PC-3 (cell line): Measurements from ENCODE around the gene MIPEP. TPM values are rescaled to one million over a fixed set of nuclear protein-coding genes. Genes with fewer than 3 reads are reported as not detected.

Experiments used
- ATAC-seq: fragments of 200-7000 bp; cut with Tn5 transposase; 2 replicates; pipeline ENCODE4 v1.9.1; 2020; ENCODE audit warnings: mild to moderate bottlenecking, moderate library complexity
- BruUV-seq: library from RNA; stranded (reverse); fragments of 400-500 nt; replicated peaks from 2 replicates; lab custom pipeline; 2021; lab: Mats Ljungman, UMichigan
- CTCF ChIA-PET: fragments of 300-600 bp; sonication (Branson Sonifier 250); formaldehyde crosslinking; loops from one replicate; lab custom pipeline; 2022; ENCODE audit warnings: antibody characterized with exemption; lab: Charles Lee
- POLR2A ChIA-PET: fragments of 300-600 bp; sonication (Branson Sonifier 250); formaldehyde crosslinking; loops from one replicate; lab custom pipeline; 2022; ENCODE audit warnings: antibody characterized with exemption; ENCODE audit not compliant: unreplicated experiment; lab: Charles Lee
- DNase-seq: peaks from one replicate; pipeline ENCODE4 v3.0.0-alpha.2; 2015
- H2AFZ ChIP-seq: fragments of 300-600 bp; sonication (generic); 2 replicates; pipeline ENCODE4 v1.6.0; 2016; ENCODE audit warnings: antibody characterized with exemption, low read length
- H3F3A ChIP-seq: fragments of 300-600 bp; sonication (generic); one replicate; pipeline ENCODE4 v1.6.0; 2017; ENCODE audit warnings: antibody characterized with exemption, low read length, control low read depth, mild to moderate bottlenecking; ENCODE audit not compliant: unreplicated experiment
- H3K27ac ChIP-seq: fragments of 300-600 bp; sonication (generic); 2 replicates; pipeline ENCODE4 v1.5.1; 2016; ENCODE audit warnings: mild to moderate bottlenecking, low read length
- H3K27me3 ChIP-seq: fragments of 300-600 bp; sonication (generic); 2 replicates; pipeline ENCODE4 v1.6.1; 2016; ENCODE audit warnings: low read length, mixed read lengths
- H3K36me3 ChIP-seq: fragments of 300-600 bp; sonication (generic); 2 replicates; pipeline ENCODE4 v1.6.1; 2016; ENCODE audit warnings: low read depth, mixed run types, low read length, mixed read lengths
- H3K4me1 ChIP-seq: fragments of 300-600 bp; sonication (generic); 2 replicates; pipeline ENCODE4 v1.5.1; 2016; ENCODE audit warnings: low read length; ENCODE audit not compliant: insufficient read depth
- H3K4me2 ChIP-seq: fragments of 300-600 bp; sonication (generic); 2 replicates; pipeline ENCODE4 v1.6.0; 2016; ENCODE audit warnings: low read length
- H3K4me3 ChIP-seq: fragments of 300-600 bp; sonication (generic); 2 replicates; pipeline ENCODE4 v1.5.1; 2016; ENCODE audit warnings: mild to moderate bottlenecking, low read length, mixed read lengths
- H3K79me2 ChIP-seq: fragments of 300-600 bp; sonication (generic); 2 replicates; pipeline ENCODE4 v1.6.1; 2017; ENCODE audit warnings: low read length, mixed read lengths
- H3K9ac ChIP-seq: fragments of 300-600 bp; sonication (generic); 2 replicates; pipeline ENCODE4 v1.6.0; 2016; ENCODE audit warnings: mild to moderate bottlenecking, low read length
- H3K9me2 ChIP-seq: fragments of 300-600 bp; sonication (generic); replicated peaks from 2 replicates; pipeline ENCODE4 v1.6.1; 2016; ENCODE audit warnings: mixed run types, low read length, mixed read lengths
- H3K9me3 ChIP-seq: fragments of 300-600 bp; sonication (generic); 2 replicates; pipeline ENCODE4 v1.6.1; 2016; ENCODE audit warnings: low read length, mixed read lengths
- H4K20me1 ChIP-seq: fragments of 300-600 bp; sonication (generic); 2 replicates; pipeline ENCODE4 v1.6.1; 2016; ENCODE audit warnings: low read length, mixed read lengths
- EZH2 ChIP-seq: fragments of 300-600 bp; sonication (generic); IDR thresholded peaks from one replicate; pipeline ENCODE4 v1.6.1; 2017; ENCODE audit warnings: antibody characterized with exemption, mild to moderate bottlenecking, low read length; ENCODE audit not compliant: unreplicated experiment
- EZH2phosphoT487 ChIP-seq: fragments of 300-600 bp; sonication (generic); IDR thresholded peaks from 2 replicates; pipeline ENCODE4 v1.6.1; 2018; ENCODE audit warnings: mild to moderate bottlenecking, antibody characterized with exemption, low read length, borderline replicate concordance
- intact Hi-C: fragments of 100-400 bp; cut with micrococcal nuclease; formaldehyde crosslinking; loops from 2 replicates; pipeline ENCODE4 v1.9.0; 2023
- total RNA-seq: library from RNA; depleted of rRNA; stranded (reverse); fragments of >200 nt; gene quantifications from 2 replicates; pipeline ENCODE4 v1.2.3, GENCODE V29; 2014
- TF ChIP-seq, protein P1 (sequence below): fragments of 300-600 bp; sonication (generic); conservative IDR thresholded peaks from 2 replicates; pipeline ENCODE4 v1.5.1; 2017; ENCODE audit warnings: antibody characterized with exemption, low read depth, mild to moderate bottlenecking, low read length

Gene MIPEP
- total RNA-seq, 1 experiment from 2014 or later, result 30.5 TPM

DNA sequence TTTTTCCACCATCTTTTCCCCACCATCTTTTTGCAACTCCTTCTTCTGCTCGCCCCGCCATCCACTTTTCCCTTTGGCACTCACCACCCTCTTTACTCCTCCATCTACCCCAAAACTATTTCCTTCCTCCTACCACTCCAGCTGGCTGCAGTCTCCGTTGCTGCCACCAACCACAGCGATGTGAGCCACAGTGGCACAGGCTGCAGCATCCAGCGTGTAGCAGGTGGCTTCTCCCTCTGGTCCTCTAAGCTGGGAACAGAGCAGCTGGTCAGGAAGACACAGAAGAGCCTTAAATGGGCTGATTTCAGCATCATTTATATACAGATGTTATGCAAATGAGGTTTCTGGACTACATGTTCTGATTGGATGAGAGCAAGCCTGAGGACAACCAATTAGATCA is 174.5 kb downstream of the MIPEP start:
- no peak for TF ChIP-seq EZH2phosphoT487
- TF ChIP-seq EZH2, result no peak
- TF ChIP-seq, protein P1, sequence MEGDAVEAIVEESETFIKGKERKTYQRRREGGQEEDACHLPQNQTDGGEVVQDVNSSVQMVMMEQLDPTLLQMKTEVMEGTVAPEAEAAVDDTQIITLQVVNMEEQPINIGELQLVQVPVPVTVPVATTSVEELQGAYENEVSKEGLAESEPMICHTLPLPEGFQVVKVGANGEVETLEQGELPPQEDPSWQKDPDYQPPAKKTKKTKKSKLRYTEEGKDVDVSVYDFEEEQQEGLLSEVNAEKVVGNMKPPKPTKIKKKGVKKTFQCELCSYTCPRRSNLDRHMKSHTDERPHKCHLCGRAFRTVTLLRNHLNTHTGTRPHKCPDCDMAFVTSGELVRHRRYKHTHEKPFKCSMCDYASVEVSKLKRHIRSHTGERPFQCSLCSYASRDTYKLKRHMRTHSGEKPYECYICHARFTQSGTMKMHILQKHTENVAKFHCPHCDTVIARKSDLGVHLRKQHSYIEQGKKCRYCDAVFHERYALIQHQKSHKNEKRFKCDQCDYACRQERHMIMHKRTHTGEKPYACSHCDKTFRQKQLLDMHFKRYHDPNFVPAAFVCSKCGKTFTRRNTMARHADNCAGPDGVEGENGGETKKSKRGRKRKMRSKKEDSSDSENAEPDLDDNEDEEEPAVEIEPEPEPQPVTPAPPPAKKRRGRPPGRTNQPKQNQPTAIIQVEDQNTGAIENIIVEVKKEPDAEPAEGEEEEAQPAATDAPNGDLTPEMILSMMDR, result no peak
- Histone ChIP-seq H3K9me3 (no peaks in the 10 kb centered on the region), H3K27me3 (no peaks in the 10 kb centered on the region), H3K4me3 (peak overlapping the region; percentile 60; the same call in 1 of the 2 replicates), H3K79me2 (no peaks in the 10 kb centered on the region), H3K4me1 (peaks cover 22% of the 10 kb centered on the region), H3K4me2 (peak overlapping the region; percentile 59; the same call in 1 of the 2 replicates), H3K9ac (no peak overlapping the region), H3K27ac (no peak overlapping the region), H2AFZ (no peak overlapping the region), H4K20me1 (no peaks in the 10 kb centered on the region), H3F3A (no peaks in the 10 kb centered on the region), H3K9me2 (no peaks in the 10 kb centered on the region), H3K36me3 (no peaks in the 10 kb centered on the region)
- intact Hi-C loops, result loop anchor here (1.0 to 5.0 kb wide), 4 partner anchors 38 to 248 kb away; no protein-coding TSS in a partner anchor
- ChIA-PET CTCF (interaction anchor here (0.6 to 0.8 kb wide), 2 partner anchors 158 to 175 kb away, joined by 3 to 6 read pairs; no protein-coding TSS in a partner anchor), POLR2A (no interaction called here)
- no TSS peak for BruUV-seq
- DNase-seq (no peak), ATAC-seq (no peak)

DNA sequence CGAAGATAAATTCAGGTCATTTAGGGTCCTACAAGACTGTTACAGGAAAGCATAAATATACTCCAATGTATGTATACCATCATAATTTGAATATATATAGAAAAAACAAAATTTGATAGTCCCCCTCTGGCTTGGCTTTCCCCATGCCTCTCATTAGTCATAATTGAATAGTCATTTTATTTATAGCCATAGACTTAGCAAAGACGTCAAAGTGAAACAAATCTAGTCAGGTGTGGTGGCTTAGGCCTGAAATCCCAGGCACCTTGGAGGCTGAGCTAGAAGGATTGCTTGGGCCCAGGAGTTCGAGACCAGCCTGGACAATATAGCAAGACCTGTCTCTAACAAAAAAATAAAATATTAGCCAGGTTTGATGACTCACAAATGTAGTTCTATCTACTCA is 177.8 kb downstream of the MIPEP start:
- DNase-seq, result no peak
- ChIA-PET CTCF (no interaction called here), POLR2A (no interaction called here)
- H2AFZ ChIP-seq, result no peak overlapping the region
- H3F3A ChIP-seq, result no peaks in the 10 kb centered on the region
- no peaks in the 10 kb centered on the region for H3K9me3 ChIP-seq
- no peak overlapping the region for H3K4me3 ChIP-seq
- no peaks in the 10 kb centered on the region for H4K20me1 ChIP-seq
- H3K9ac ChIP-seq, result no peak overlapping the region
- no peaks in the 10 kb centered on the region for H3K36me3 ChIP-seq
- intact Hi-C loops, result no loop called here
- ATAC-seq, result no peak
- no peaks in the 10 kb centered on the region for H3K27me3 ChIP-seq
- no peak overlapping the region for H3K27ac ChIP-seq
- TF ChIP-seq EZH2 (no peak), EZH2phosphoT487 (no peak)
- TF ChIP-seq, protein P1, result no peak
- H3K4me2 ChIP-seq, result no peak overlapping the region
- peaks cover 8% of the 10 kb centered on the region; the same call in 1 of the 2 replicates for H3K4me1 ChIP-seq
- no peaks in the 10 kb centered on the region for H3K79me2 ChIP-seq
- H3K9me2 ChIP-seq, result no peaks in the 10 kb centered on the region
- no TSS peak for BruUV-seq

DNA sequence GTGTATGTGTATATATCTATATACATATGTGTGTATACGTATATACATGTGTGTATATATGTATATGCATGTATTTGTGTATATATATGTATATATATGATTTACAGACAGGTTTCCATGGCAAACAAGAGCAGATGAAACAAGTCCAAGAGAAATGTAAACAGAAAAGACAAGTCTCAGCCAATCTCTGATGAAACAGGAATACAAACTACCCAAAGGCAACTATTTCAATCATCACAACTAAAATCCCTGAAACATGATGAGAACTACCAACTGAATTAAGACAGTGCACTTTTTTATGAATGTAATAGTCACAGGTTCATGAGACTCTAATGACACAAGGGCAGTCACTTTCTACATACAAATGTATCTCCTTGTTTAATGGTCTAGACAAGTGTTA is 178.8 kb downstream of the MIPEP start:
- DNase-seq (no peak), ATAC-seq (no peak)
- no peak overlapping the region for H2AFZ ChIP-seq
- no peaks in the 10 kb centered on the region for H3K9me2 ChIP-seq
- no peak overlapping the region for H3K9ac ChIP-seq
- no TSS peak for BruUV-seq
- H3K36me3 ChIP-seq, result no peaks in the 10 kb centered on the region
- TF ChIP-seq, protein P1, result no peak
- TF ChIP-seq EZH2phosphoT487, result no peak
- TF ChIP-seq EZH2, result no peak
- no peaks in the 10 kb centered on the region for H3F3A ChIP-seq
- H3K4me2 ChIP-seq, result no peak overlapping the region
- H3K4me3 ChIP-seq, result no peak overlapping the region
- H3K4me1 ChIP-seq, result no peaks in the 10 kb centered on the region
- H3K9me3 ChIP-seq, result no peaks in the 10 kb centered on the region
- H4K20me1 ChIP-seq, result no peaks in the 10 kb centered on the region
- H3K79me2 ChIP-seq, result no peaks in the 10 kb centered on the region
- H3K27ac ChIP-seq, result no peak overlapping the region
- intact Hi-C loops, result no loop called here
- CTCF ChIA-PET, result no interaction called here
- no peaks in the 10 kb centered on the region for H3K27me3 ChIP-seq
- POLR2A ChIA-PET, result no interaction called here
